ENCODE measurements around the gene USP11. TPM values are rescaled to one million over a fixed set of nuclear protein-coding genes. Genes with fewer than 3 reads are reported as not detected.

Gene USP11
- total RNA-seq, 4 donors from 2014 or later: 17.0 to 35.3 (median 25.0) TPM

- DNase-seq: no peak
- Histone ChIP-seq H3K27me3 (no peaks in the 10 kb centered on the region), H3K27ac (no peak overlapping the region), H3K4me1 (peaks cover 0 to 5% of the 10 kb centered on the region in 2 donors), H3K9me3 (no peaks in the 10 kb centered on the region), H3K36me3 (peaks cover 6 to 98% of the 10 kb centered on the region in 2 donors), H3K4me3 (no peak overlapping the region)
- intact Hi-C loops (cut with DNase I; ENCODE audit: low total_unique reads) (no loop called here), in situ Hi-C loops (cut with MboI; ENCODE audit: low sequenced_read_pairs in 4 of 4) (loop anchor here in 2 of 4 donors (25.0 kb wide), 2 partner anchors 307 to 332 kb away; no protein-coding TSS in a partner anchor)
- ATAC-seq: no peak
- TF ChIP-seq, protein P1, sequence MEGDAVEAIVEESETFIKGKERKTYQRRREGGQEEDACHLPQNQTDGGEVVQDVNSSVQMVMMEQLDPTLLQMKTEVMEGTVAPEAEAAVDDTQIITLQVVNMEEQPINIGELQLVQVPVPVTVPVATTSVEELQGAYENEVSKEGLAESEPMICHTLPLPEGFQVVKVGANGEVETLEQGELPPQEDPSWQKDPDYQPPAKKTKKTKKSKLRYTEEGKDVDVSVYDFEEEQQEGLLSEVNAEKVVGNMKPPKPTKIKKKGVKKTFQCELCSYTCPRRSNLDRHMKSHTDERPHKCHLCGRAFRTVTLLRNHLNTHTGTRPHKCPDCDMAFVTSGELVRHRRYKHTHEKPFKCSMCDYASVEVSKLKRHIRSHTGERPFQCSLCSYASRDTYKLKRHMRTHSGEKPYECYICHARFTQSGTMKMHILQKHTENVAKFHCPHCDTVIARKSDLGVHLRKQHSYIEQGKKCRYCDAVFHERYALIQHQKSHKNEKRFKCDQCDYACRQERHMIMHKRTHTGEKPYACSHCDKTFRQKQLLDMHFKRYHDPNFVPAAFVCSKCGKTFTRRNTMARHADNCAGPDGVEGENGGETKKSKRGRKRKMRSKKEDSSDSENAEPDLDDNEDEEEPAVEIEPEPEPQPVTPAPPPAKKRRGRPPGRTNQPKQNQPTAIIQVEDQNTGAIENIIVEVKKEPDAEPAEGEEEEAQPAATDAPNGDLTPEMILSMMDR (IDR thresholded peaks at IDR 0.05 in 4 of 5, conservative IDR thresholded peaks at IDR 0.05 in 1 of 5): no peak
- TF ChIP-seq POLR2A (IDR thresholded peaks at IDR 0.05): no peak
Observed at GRCh38 chrX:47204970-47205369, 27.8 kb upstream of the USP11 start.

GRCh38 chrX:47206316-47206715, 26.5 kb upstream of the USP11 start:
- TF ChIP-seq, protein P1 (IDR thresholded peaks at IDR 0.05 in 4 of 5, conservative IDR thresholded peaks at IDR 0.05 in 1 of 5): no peak
- no peak for TF ChIP-seq POLR2A (IDR thresholded peaks at IDR 0.05)
- Histone ChIP-seq H3K4me3 (no peak overlapping the region), H3K27ac (no peak overlapping the region), H3K9me3 (no peaks in the 10 kb centered on the region), H3K27me3 (no peaks in the 10 kb centered on the region), H3K36me3 (peaks cover 6 to 98% of the 10 kb centered on the region in 2 donors), H3K4me1 (peaks cover 0 to 5% of the 10 kb centered on the region in 2 donors)
- intact Hi-C loops (cut with DNase I; ENCODE audit: low total_unique reads): no loop called here
- in situ Hi-C loops (cut with MboI; ENCODE audit: low sequenced_read_pairs in 4 of 4): loop anchor here in 2 of 4 donors (25.0 kb wide), 2 partner anchors 306 to 331 kb away; no protein-coding TSS in a partner anchor
- ATAC-seq (no peak), DNase-seq (no peak)

GRCh38 chrX:47208108-47208507, 24.7 kb upstream of the USP11 start:
- TF ChIP-seq, protein P1 (IDR thresholded peaks at IDR 0.05 in 4 of 5, conservative IDR thresholded peaks at IDR 0.05 in 1 of 5): no peak
- TF ChIP-seq POLR2A (IDR thresholded peaks at IDR 0.05): no peak
- no peak overlapping the region for H3K4me3 ChIP-seq
- DNase-seq (no peak), ATAC-seq (no peak)
- peaks cover 10 to 98% of the 10 kb centered on the region in 2 donors for H3K36me3 ChIP-seq
- no peaks in the 10 kb centered on the region for H3K9me3 ChIP-seq
- in situ Hi-C loops (cut with MboI; ENCODE audit: low sequenced_read_pairs in 4 of 4): loop anchor here in 2 of 4 donors (25.0 kb wide), 2 partner anchors 304 to 329 kb away; no protein-coding TSS in a partner anchor
- no peaks in the 10 kb centered on the region for H3K27me3 ChIP-seq
- peaks cover 0 to 5% of the 10 kb centered on the region in 2 donors for H3K4me1 ChIP-seq
- intact Hi-C loops (cut with DNase I; ENCODE audit: low total_unique reads): no loop called here
- H3K27ac ChIP-seq: peak overlapping the region; percentile 74 to 84 (median 80)

DNA sequence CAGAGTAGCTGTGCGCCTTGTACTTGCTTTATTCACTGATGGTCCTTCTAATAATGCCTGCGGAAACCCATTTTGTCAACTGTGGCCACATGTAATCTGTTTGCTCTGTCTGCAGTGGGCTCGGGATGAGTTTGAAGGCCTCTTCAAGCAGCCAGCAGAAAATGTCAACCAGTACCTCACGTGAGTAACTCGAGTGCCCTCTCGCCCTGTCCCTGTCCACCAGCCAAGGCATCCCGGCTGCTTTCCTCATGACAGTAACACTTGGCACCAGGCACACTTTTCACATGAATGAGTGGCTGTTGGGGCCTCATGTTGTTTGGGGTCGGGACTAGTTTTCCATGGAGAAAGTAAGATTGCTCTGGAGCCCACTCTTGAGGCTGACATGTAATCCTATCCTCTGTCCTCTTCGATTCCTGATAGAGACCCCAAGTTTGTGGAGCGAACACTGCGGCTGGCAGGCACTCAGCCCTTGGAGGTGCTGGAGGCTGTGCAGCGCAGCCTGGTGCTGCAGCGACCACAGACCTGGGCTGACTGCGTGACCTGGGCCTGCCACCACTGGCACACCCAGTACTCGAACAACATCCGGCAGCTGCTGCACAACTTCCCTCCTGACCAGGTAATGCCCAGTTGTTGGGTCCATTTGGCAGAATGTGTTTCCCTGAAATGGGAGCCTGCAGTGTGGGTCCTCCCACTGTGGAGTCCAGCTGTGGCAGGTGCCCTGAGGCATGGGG, 23.1 kb upstream of the USP11 start:
- Histone ChIP-seq H3K4me1 (peaks cover 0 to 5% of the 10 kb centered on the region in 2 donors), H3K9me3 (no peaks in the 10 kb centered on the region), H3K36me3 (peaks cover 6 to 100% of the 10 kb centered on the region in 2 donors), H3K27me3 (no peaks in the 10 kb centered on the region), H3K4me3 (no peak overlapping the region), H3K27ac (peak overlapping the region; percentile 74 to 84 (median 80))
- ATAC-seq: peak; percentile 94
- in situ Hi-C loops (cut with MboI; ENCODE audit: low sequenced_read_pairs in 4 of 4): loop anchor here in 2 of 4 donors (25.0 kb wide), 2 partner anchors 303 to 328 kb away; no protein-coding TSS in a partner anchor
- intact Hi-C loops (cut with DNase I; ENCODE audit: low total_unique reads): no loop called here
- peak; percentile 61 to 80 for DNase-seq
- no peak for TF ChIP-seq POLR2A (IDR thresholded peaks at IDR 0.05)
- TF ChIP-seq, protein P1 (IDR thresholded peaks at IDR 0.05 in 4 of 5, conservative IDR thresholded peaks at IDR 0.05 in 1 of 5): no peak

Data from gastrocnemius medialis (tissue), 4 donors.